Mesenchymal stem cell (in vitro differentiated cells and primary cell): Measurements from ENCODE around the gene ARL15.

Experiments
- DNase-seq: peaks from one replicate; pipeline ENCODE4 v3.0.0-alpha.2; 2013
- H2AFZ ChIP-seq: one replicate; pipeline ENCODE4 v1.6.1; 2013; ENCODE audit warnings: low read depth, mild to moderate bottlenecking, control low read depth, inconsistent platforms, low read length, moderate library complexity
- H2AK5ac ChIP-seq: 2 replicates; pipeline ENCODE4 v1.6.1; 2013; ENCODE audit warnings: low read length, moderate library complexity, mild to moderate bottlenecking, inconsistent platforms; ENCODE audit not compliant: severe bottlenecking
- H2BK120ac ChIP-seq: one replicate; pipeline ENCODE4 v1.6.1; 2013; ENCODE audit warnings: low read depth, mild to moderate bottlenecking, inconsistent platforms, low read length, moderate library complexity
- H2BK12ac ChIP-seq, 2 experiments: one replicate each; pipeline ENCODE4 v1.6.1; 2013; ENCODE audit warnings: inconsistent platforms in 2 of 2, low read length in 2 of 2, mild to moderate bottlenecking in 2 of 2, moderate library complexity in 2 of 2, control low read depth in 1 of 2
- H2BK15ac ChIP-seq: one replicate; pipeline ENCODE4 v1.6.1; 2013; ENCODE audit warnings: mild to moderate bottlenecking, low read depth, inconsistent platforms; ENCODE audit not compliant: poor library complexity, severe bottlenecking
- H2BK5ac ChIP-seq: 2 replicates; pipeline ENCODE4 v1.6.1; 2013; ENCODE audit warnings: low read depth, mild to moderate bottlenecking, low read length, control low read depth, inconsistent platforms; ENCODE audit not compliant: poor library complexity, severe bottlenecking
- H3K14ac ChIP-seq, 2 experiments: one replicate each; pipeline ENCODE4 v1.6.1; 2013; ENCODE audit warnings: inconsistent platforms in 2 of 2, low read length in 2 of 2, control low read depth in 1 of 2, mild to moderate bottlenecking in 1 of 2, moderate library complexity in 1 of 2
- H3K18ac ChIP-seq, 2 experiments: one replicate each; pipeline ENCODE4 v1.6.1; 2013; ENCODE audit warnings: inconsistent platforms in 2 of 2, low read length in 2 of 2, control low read depth in 1 of 2, low read depth in 1 of 2, mild to moderate bottlenecking in 1 of 2
- H3K23ac ChIP-seq, 2 experiments: one replicate each; pipeline ENCODE4 v1.6.1; 2013; ENCODE audit warnings: inconsistent platforms in 2 of 2, low read length in 2 of 2, mild to moderate bottlenecking in 2 of 2, moderate library complexity in 2 of 2, control low read depth in 1 of 2
- H3K27ac ChIP-seq: 2 replicates; pipeline ENCODE4 v1.5.1; 2013; ENCODE audit warnings: mild to moderate bottlenecking, moderate library complexity, low read length, control low read depth, inconsistent platforms; ENCODE audit not compliant: poor library complexity, severe bottlenecking
- H3K27me3 ChIP-seq, 2 experiments: 2 replicates each; pipeline versions ENCODE4 v1.6.1 to v1.7.0; 2013; ENCODE audit warnings: low read length in 2 of 2, mild to moderate bottlenecking in 2 of 2, moderate library complexity in 2 of 2, control low read depth in 1 of 2, inconsistent platforms in 1 of 2; ENCODE audit not compliant: control insufficient read depth in 1 of 2, insufficient read depth in 1 of 2
- H3K36me3 ChIP-seq, 2 experiments: 2 replicates each; pipeline versions ENCODE4 v1.6.1 to v1.7.0; 2013; ENCODE audit warnings: low read length in 2 of 2, control low read depth in 1 of 2, inconsistent platforms in 1 of 2, low read depth in 1 of 2, mild to moderate bottlenecking in 1 of 2; ENCODE audit not compliant: insufficient read depth in 2 of 2, control insufficient read depth in 1 of 2
- H3K4ac ChIP-seq, 2 experiments: one replicate each; pipeline ENCODE4 v1.6.1; 2013; ENCODE audit warnings: inconsistent platforms in 2 of 2, low read length in 2 of 2, mild to moderate bottlenecking in 2 of 2, moderate library complexity in 2 of 2, control low read depth in 1 of 2, low read depth in 1 of 2
- H3K4me1 ChIP-seq: 2 replicates; pipeline ENCODE4 v1.6.1; 2013; ENCODE audit warnings: low read depth, low read length, control low read depth; ENCODE audit not compliant: control insufficient read depth, insufficient read depth
- H3K4me2 ChIP-seq: 2 replicates; pipeline ENCODE4 v1.6.1; 2013; ENCODE audit warnings: low read length, mild to moderate bottlenecking, inconsistent platforms; ENCODE audit not compliant: poor library complexity, severe bottlenecking
- H3K4me3 ChIP-seq, 2 experiments: 2 replicates each; pipeline versions ENCODE4 v1.5.1 to v1.7.0; 2013; ENCODE audit warnings: low read length in 2 of 2, mild to moderate bottlenecking in 2 of 2, control low read depth in 1 of 2, low read depth in 1 of 2; ENCODE audit not compliant: insufficient read depth in 1 of 2
- H3K79me1 ChIP-seq: replicated peaks from 2 replicates; pipeline ENCODE4 v1.6.1; 2013; ENCODE audit warnings: mild to moderate bottlenecking, control low read depth, low read length, inconsistent platforms; ENCODE audit not compliant: poor library complexity, severe bottlenecking
- H3K9ac ChIP-seq: 2 replicates; pipeline ENCODE4 v1.7.0; 2013; ENCODE audit warnings: mild to moderate bottlenecking, low read length, moderate library complexity
- H3K9me3 ChIP-seq: 2 replicates; pipeline ENCODE4 v1.7.0; 2013; ENCODE audit warnings: mild to moderate bottlenecking, low read length; ENCODE audit not compliant: control insufficient read depth
- H4K8ac ChIP-seq: one replicate; pipeline ENCODE4 v1.6.1; 2013; ENCODE audit warnings: inconsistent platforms, mild to moderate bottlenecking, low read length, moderate library complexity
- H4K91ac ChIP-seq: one replicate; pipeline ENCODE4 v1.6.1; 2013; ENCODE audit warnings: mild to moderate bottlenecking, low read length, inconsistent platforms
- WGBS: methylation state at CpG from one replicate; pipeline ENCODE4 v1.1.7; 2013; ENCODE audit warnings: mixed read lengths; 5-methylcytosine and 5-hydroxymethylcytosine counted together

The ARL15 gene

DNA sequence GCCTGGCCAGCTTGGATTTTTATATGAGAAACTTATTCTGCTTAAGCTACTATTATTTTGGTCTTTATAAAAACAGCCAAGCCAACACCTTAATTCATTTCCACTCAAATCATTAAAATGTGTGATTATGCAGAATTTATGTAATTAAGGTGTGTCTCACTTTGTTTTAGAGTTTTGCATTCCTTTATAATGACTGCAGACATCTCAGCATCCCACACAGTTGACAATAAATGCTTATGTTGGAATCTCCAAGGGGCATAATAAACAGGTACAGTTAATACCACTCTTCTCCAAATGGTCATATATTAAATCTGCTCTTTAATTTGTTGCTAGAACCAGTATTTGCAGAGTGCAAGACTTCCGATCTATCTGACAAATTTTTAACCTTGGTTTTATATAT lies 34.3 kb downstream of the ARL15 start:
- no peak overlapping the region for H3K27ac ChIP-seq
- no peak overlapping the region for H3K4ac ChIP-seq
- no peak overlapping the region for H3K14ac ChIP-seq
- no peak overlapping the region for H3K4me3 ChIP-seq
- H3K27me3 ChIP-seq = no peaks in the 10 kb centered on the region
- no peak overlapping the region for H2BK5ac ChIP-seq
- no CpG with 5 or more reads among the region's 1 CpG for WGBS
- H3K9ac ChIP-seq = no peak overlapping the region
- no peak overlapping the region for H2BK15ac ChIP-seq
- no peaks in the 10 kb centered on the region for H3K36me3 ChIP-seq
- H3K23ac ChIP-seq = no peak overlapping the region
- no peak for DNase-seq
- H2BK120ac ChIP-seq = no peak overlapping the region
- no peak overlapping the region for H2BK12ac ChIP-seq
- H2AFZ ChIP-seq = no peak overlapping the region
- no peak overlapping the region for H4K8ac ChIP-seq
- peaks cover 7% of the 10 kb centered on the region for H3K79me1 ChIP-seq
- no peak overlapping the region for H3K4me2 ChIP-seq
- H4K91ac ChIP-seq = no peak overlapping the region
- no peak overlapping the region for H2AK5ac ChIP-seq
- peaks cover 8% of the 10 kb centered on the region for H3K4me1 ChIP-seq
- no peak overlapping the region for H3K18ac ChIP-seq
- H3K9me3 ChIP-seq = no peaks in the 10 kb centered on the region

GRCh38 chr5:54275361-54275760 lies 35.0 kb downstream of the ARL15 start:
- peaks cover 12% of the 10 kb centered on the region for H3K4me1 ChIP-seq
- peaks cover 14% of the 10 kb centered on the region for H3K79me1 ChIP-seq
- H3K27me3 ChIP-seq = no peaks in the 10 kb centered on the region
- WGBS = 80% methylated on average over 4 of the region's 4 CpGs
- H3K18ac ChIP-seq = no peak overlapping the region
- DNase-seq = no peak
- no peak overlapping the region for H2BK15ac ChIP-seq
- no peak overlapping the region for H2BK120ac ChIP-seq
- H2AFZ ChIP-seq = no peak overlapping the region
- no peak overlapping the region for H3K4me3 ChIP-seq
- H2AK5ac ChIP-seq = no peak overlapping the region
- H3K27ac ChIP-seq = no peak overlapping the region
- no peak overlapping the region for H3K9ac ChIP-seq
- no peak overlapping the region for H4K91ac ChIP-seq
- H3K36me3 ChIP-seq = no peaks in the 10 kb centered on the region
- no peak overlapping the region for H3K23ac ChIP-seq
- no peak overlapping the region for H3K4ac ChIP-seq
- no peak overlapping the region for H3K4me2 ChIP-seq
- H2BK12ac ChIP-seq = no peak overlapping the region
- H3K14ac ChIP-seq = no peak overlapping the region
- no peak overlapping the region for H4K8ac ChIP-seq
- no peaks in the 10 kb centered on the region for H3K9me3 ChIP-seq
- no peak overlapping the region for H2BK5ac ChIP-seq

DNA sequence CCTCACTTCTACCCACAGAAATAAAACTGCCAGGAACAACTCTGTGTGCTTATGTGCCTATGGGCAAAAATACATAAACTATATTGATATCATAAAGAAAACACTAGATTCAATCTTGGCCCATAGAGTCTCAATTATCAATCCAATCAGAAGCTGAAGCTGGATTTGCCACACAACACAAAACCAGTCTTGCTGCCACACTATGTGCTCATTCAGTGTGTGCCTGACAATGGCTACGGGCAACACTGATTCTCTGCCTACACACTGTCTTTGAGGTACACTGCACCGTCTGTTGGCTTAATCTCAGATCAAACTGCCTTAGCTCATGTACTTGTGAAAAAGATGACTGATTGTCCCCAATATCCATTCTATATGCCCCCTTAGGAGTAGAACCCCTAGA lies 35.4 kb downstream of the ARL15 start:
- Histone ChIP-seq H3K4me2 (no peak overlapping the region), H2AFZ (no peak overlapping the region), H2BK15ac (no peak overlapping the region), H3K23ac (no peak overlapping the region), H3K4ac (no peak overlapping the region), H3K4me1 (peaks cover 12% of the 10 kb centered on the region), H2BK12ac (no peak overlapping the region), H4K8ac (no peak overlapping the region), H3K9me3 (no peaks in the 10 kb centered on the region), H3K36me3 (no peaks in the 10 kb centered on the region), H3K9ac (no peak overlapping the region), H4K91ac (no peak overlapping the region), H2BK120ac (no peak overlapping the region), H3K27me3 (no peaks in the 10 kb centered on the region), H3K4me3 (no peak overlapping the region), H3K18ac (no peak overlapping the region), H3K27ac (no peak overlapping the region), H2BK5ac (no peak overlapping the region), H3K14ac (no peak overlapping the region), H2AK5ac (no peak overlapping the region), H3K79me1 (peaks cover 16% of the 10 kb centered on the region)
- 93% methylated on average over 2 of the region's 2 CpGs for WGBS
- DNase-seq = no peak

DNA sequence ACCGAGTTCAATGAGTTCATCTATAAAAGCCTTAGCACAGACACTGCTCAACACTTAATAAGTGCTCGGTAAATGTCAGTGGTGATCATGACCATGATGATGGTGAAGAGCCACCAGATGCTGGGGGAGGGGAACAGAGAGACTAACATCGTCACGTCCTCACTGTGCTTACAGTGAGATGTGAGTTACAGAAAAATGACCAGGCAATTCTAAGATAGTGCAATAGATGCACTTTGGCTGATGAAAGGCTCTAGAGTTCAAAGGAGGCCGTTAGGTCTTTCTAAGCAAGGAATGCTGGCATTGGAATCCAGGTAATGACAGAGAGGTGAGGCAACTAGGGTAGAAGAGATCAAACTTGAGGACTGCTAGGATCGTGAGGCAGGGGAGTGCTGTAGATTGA lies 36.7 kb downstream of the ARL15 start:
- H2BK5ac ChIP-seq = no peak overlapping the region
- H3K9me3 ChIP-seq = no peaks in the 10 kb centered on the region
- H3K18ac ChIP-seq = no peak overlapping the region

More for the DNA sequence above, 36.7 kb downstream of the ARL15 start:
- H3K4me1 ChIP-seq = peaks cover 12% of the 10 kb centered on the region
- no peak overlapping the region for H4K91ac ChIP-seq
- peaks cover 12% of the 10 kb centered on the region for H3K79me1 ChIP-seq
- no peak for DNase-seq
- no peak overlapping the region for H3K4me3 ChIP-seq
- no peak overlapping the region for H3K9ac ChIP-seq
- H2BK120ac ChIP-seq = no peak overlapping the region
- peak overlapping the region; percentile 15 for H2AK5ac ChIP-seq
- no peak overlapping the region for H3K23ac ChIP-seq
- no peak overlapping the region for H3K4me2 ChIP-seq
- H3K36me3 ChIP-seq = no peaks in the 10 kb centered on the region
- H2AFZ ChIP-seq = no peak overlapping the region
- H3K27me3 ChIP-seq = no peaks in the 10 kb centered on the region
- H2BK12ac ChIP-seq = no peak overlapping the region
- H4K8ac ChIP-seq = no peak overlapping the region
- no peak overlapping the region for H3K27ac ChIP-seq
- H2BK15ac ChIP-seq = no peak overlapping the region
- no peak overlapping the region for H3K4ac ChIP-seq
- 95% methylated on average over 5 of the region's 6 CpGs for WGBS
- no peak overlapping the region for H3K14ac ChIP-seq
